ENCODE results near the gene LRRC40. TPM values are rescaled to one million over a fixed set of nuclear protein-coding genes. Genes with fewer than 3 reads are reported as not detected.

LRRC40 gene
- total RNA-seq, 2 donors from 2014 or later: 26.8 to 29.2 TPM

DNA sequence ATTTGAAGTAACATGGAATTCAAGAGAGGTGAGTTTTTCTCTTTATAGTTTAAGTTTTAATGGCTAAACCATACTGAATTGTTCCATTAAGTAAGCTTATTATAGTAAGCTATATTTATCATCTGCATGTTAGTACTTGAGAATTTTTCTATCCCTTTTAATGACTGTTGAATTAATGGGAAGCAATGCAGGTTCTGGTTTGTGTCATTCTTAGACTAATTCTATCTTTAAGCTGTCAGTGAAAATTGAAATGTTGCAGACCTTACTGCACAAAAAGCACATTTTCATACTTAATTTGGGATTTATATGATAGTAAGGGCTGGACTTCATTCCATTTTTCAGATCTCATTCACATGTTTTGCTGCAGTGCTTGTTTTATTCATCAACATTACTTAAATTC, 41.7 kb upstream of the LRRC40 start:
- no peak for DNase-seq
- no peak overlapping the region for H3K4me3 ChIP-seq (ENCODE audit: low read length)
- H3K27ac Mint-ChIP-seq: no peak overlapping the region
- peaks cover 84% of the 10 kb centered on the region for H3K36me3 Mint-ChIP-seq (ENCODE audit: low read depth)
- H3K9ac ChIP-seq (ENCODE audit: extremely low read depth, low read length, poor library complexity, severe bottlenecking): no peak overlapping the region
- H3K27me3 ChIP-seq (ENCODE audit: control insufficient read depth, insufficient read depth, low read length, poor library complexity, severe bottlenecking): no peaks in the 10 kb centered on the region
- H3K36me3 ChIP-seq (ENCODE audit: control insufficient read depth, insufficient read depth, low read length): peaks cover 100% of the 10 kb centered on the region
- H3K4me3 Mint-ChIP-seq: no peak overlapping the region
- H3K9me3 ChIP-seq (ENCODE audit: control insufficient read depth, low read length): no peaks in the 10 kb centered on the region
- H3K9me3 Mint-ChIP-seq: no peaks in the 10 kb centered on the region
- H3K4me1 ChIP-seq (ENCODE audit: control insufficient read depth, insufficient read depth, low read length): no peaks in the 10 kb centered on the region
- TF ChIP-seq, protein P1, sequence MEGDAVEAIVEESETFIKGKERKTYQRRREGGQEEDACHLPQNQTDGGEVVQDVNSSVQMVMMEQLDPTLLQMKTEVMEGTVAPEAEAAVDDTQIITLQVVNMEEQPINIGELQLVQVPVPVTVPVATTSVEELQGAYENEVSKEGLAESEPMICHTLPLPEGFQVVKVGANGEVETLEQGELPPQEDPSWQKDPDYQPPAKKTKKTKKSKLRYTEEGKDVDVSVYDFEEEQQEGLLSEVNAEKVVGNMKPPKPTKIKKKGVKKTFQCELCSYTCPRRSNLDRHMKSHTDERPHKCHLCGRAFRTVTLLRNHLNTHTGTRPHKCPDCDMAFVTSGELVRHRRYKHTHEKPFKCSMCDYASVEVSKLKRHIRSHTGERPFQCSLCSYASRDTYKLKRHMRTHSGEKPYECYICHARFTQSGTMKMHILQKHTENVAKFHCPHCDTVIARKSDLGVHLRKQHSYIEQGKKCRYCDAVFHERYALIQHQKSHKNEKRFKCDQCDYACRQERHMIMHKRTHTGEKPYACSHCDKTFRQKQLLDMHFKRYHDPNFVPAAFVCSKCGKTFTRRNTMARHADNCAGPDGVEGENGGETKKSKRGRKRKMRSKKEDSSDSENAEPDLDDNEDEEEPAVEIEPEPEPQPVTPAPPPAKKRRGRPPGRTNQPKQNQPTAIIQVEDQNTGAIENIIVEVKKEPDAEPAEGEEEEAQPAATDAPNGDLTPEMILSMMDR (conservative IDR thresholded peaks at IDR 0.05): no peak
- H3K27me3 Mint-ChIP-seq (ENCODE audit: insufficient read depth): no peaks in the 10 kb centered on the region
- peaks cover 3% of the 10 kb centered on the region for H3K4me1 Mint-ChIP-seq
- no peak overlapping the region for H3K27ac ChIP-seq (ENCODE audit: low read depth, low read length)

- Histone ChIP-seq H3K9ac (ENCODE audit: extremely low read depth, low read length, poor library complexity, severe bottlenecking) (no peak overlapping the region), H3K27me3 (ENCODE audit: control insufficient read depth, insufficient read depth, low read length, poor library complexity, severe bottlenecking) (no peaks in the 10 kb centered on the region), H3K36me3 (ENCODE audit: control insufficient read depth, insufficient read depth, low read length) (peaks cover 98% of the 10 kb centered on the region), H3K4me1 (ENCODE audit: control insufficient read depth, insufficient read depth, low read length) (no peaks in the 10 kb centered on the region), H3K4me3 (ENCODE audit: low read length) (no peak overlapping the region), H3K9me3 (ENCODE audit: control insufficient read depth, low read length) (no peaks in the 10 kb centered on the region), H3K27ac (ENCODE audit: low read depth, low read length) (no peak overlapping the region)
- H3K27ac Mint-ChIP-seq: no peak overlapping the region
- TF ChIP-seq, protein P1 (conservative IDR thresholded peaks at IDR 0.05): no peak
- H3K9me3 Mint-ChIP-seq: no peaks in the 10 kb centered on the region
- H3K36me3 Mint-ChIP-seq (ENCODE audit: low read depth): peaks cover 78% of the 10 kb centered on the region
- no peak overlapping the region for H3K4me3 Mint-ChIP-seq
- no peaks in the 10 kb centered on the region for H3K27me3 Mint-ChIP-seq (ENCODE audit: insufficient read depth)
- H3K4me1 Mint-ChIP-seq: peaks cover 3% of the 10 kb centered on the region
- no peak for DNase-seq
Observed at GRCh38 chr1:70239940-70240339, 34.6 kb upstream of the LRRC40 start.

DNA sequence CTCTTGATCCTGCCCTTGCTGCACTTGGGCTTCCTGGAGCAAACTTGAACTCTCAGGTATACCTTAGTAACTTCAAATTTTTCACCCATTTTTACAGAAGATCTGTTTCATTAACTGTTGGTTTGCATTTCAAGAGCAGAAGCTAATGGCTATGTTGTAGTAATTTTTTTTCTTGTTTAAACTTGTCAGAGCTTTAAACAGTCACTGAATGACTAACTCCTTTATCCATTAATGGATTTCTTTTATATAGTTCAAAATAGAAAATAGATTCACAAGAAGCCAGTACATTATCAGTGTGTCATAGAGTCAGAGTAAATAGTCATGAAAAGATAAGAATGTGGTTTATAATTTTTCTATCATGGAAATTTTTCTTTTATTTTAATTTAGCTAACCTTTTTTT, 29.4 kb upstream of the LRRC40 start:
- no peak overlapping the region for H3K27ac Mint-ChIP-seq
- no peaks in the 10 kb centered on the region for H3K27me3 Mint-ChIP-seq (ENCODE audit: insufficient read depth)
- Histone ChIP-seq H3K27me3 (ENCODE audit: control insufficient read depth, insufficient read depth, low read length, poor library complexity, severe bottlenecking) (no peaks in the 10 kb centered on the region), H3K4me3 (ENCODE audit: low read length) (no peak overlapping the region), H3K9me3 (ENCODE audit: control insufficient read depth, low read length) (no peaks in the 10 kb centered on the region), H3K9ac (ENCODE audit: extremely low read depth, low read length, poor library complexity, severe bottlenecking) (no peak overlapping the region), H3K36me3 (ENCODE audit: control insufficient read depth, insufficient read depth, low read length) (peaks cover 99% of the 10 kb centered on the region), H3K4me1 (ENCODE audit: control insufficient read depth, insufficient read depth, low read length) (no peaks in the 10 kb centered on the region), H3K27ac (ENCODE audit: low read depth, low read length) (no peak overlapping the region)
- peaks cover 84% of the 10 kb centered on the region for H3K36me3 Mint-ChIP-seq (ENCODE audit: low read depth)
- TF ChIP-seq, protein P1 (conservative IDR thresholded peaks at IDR 0.05): no peak
- DNase-seq: no peak
- H3K4me1 Mint-ChIP-seq: no peaks in the 10 kb centered on the region
- no peak overlapping the region for H3K4me3 Mint-ChIP-seq
- H3K9me3 Mint-ChIP-seq: no peaks in the 10 kb centered on the region

Measured in endodermal cell (in vitro differentiated cells).